ENCODE measurements around the gene AXL.
"Not testable (repeated sequence)": the region's sequence is repeated elsewhere in the genome, so short reads cannot be mapped to it uniquely, and the experiment has no call there.

The AXL gene

GRCh38 chr19:41218615-41219507 is at the start of gene AXL:
Gene AXL (plus strand): TSS chr19:41219223. CDS start chr19:41219393, 170 bp downstream.
- no peak for TF ChIP-seq CTCF (IDR thresholded peaks at IDR 0.05; ENCODE audit: low read depth, low read length)
- H3K4me3 ChIP-seq (replicated peaks in 1 of 2; ENCODE audit: low read depth in 2 of 2, low read length in 2 of 2): peak within 1 kb of the TSS; percentile 79 to 82
- DNase-seq (ENCODE audit: low read depth in 2 of 2): peak; percentile 70 to 90

GRCh38 chr19:41172297-41173164 is 46.5 kb upstream of the AXL start:
- TF ChIP-seq CTCF (IDR thresholded peaks at IDR 0.05; ENCODE audit: low read depth, low read length): no peak
- H3K4me3 ChIP-seq (replicated peaks in 1 of 2; ENCODE audit: low read depth in 2 of 2, low read length in 2 of 2): no peak overlapping the region
- DNase-seq (ENCODE audit: low read depth in 2 of 2): no peak

DNA sequence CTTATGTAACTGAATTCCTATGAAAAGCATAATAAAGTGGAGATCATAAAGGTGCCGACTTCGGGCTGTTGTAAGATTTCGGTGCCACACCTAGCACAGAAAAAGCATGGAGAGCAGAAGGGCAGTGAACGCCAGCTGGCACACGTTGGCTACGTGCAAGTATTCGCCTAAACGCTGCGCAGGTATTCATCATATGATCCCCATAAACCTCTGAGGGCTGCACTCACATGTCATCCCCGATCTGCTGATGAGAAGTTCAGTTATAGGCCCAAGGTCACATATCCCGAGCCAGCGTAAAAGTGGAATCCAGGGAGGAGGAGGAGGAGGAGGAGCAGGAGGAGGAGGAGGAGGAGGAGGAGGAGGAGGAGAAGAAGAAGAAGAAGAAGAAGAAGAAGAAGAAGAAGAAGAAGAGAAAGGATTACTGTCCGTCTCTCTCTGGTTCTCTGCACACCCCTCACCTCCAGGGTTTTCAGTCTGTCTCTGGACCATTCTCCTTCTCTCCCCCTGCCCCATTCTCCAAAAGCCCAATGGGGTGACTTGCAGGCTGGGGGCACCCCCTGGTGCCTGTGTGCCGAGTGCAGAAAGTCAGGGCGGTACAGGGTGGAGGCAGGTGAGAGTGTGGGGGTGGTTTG is 44.6 kb upstream of the AXL start:
- no peak overlapping the region for H3K4me3 ChIP-seq (replicated peaks in 1 of 2; ENCODE audit: low read depth in 2 of 2, low read length in 2 of 2)
- no peak for DNase-seq (ENCODE audit: low read depth in 2 of 2)
- no peak for TF ChIP-seq CTCF (IDR thresholded peaks at IDR 0.05; ENCODE audit: low read depth, low read length)

GRCh38 chr19:41175801-41176777 is 42.9 kb upstream of the AXL start:
- no peak overlapping the region for H3K4me3 ChIP-seq (replicated peaks in 1 of 2; ENCODE audit: low read depth in 2 of 2, low read length in 2 of 2)
- peak; percentile 65 to 68 for DNase-seq (ENCODE audit: low read depth in 2 of 2)

DNA sequence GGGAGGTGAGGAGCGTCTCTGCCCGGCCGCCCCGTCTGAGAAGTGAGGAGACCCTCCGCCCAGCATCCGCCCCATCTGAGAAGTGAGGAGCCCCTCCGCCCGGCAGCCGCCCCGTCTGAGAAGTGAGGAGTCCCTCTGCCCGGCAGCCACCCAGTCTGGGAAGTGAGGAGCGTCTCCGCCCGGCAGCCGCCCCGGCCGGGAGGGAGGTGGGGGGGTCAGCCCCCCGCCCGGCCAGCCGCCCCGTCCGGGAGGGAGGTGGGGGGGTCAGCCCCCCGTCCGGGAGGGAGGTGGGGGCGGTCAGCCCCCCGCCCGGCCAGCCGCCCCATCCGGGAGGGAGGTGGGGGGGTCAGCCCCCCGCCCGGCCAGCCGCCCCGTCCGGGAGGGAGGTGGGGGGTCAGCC is 38.9 kb upstream of the AXL start:
- not testable (repeated sequence) for H3K4me3 ChIP-seq (replicated peaks in 1 of 2; ENCODE audit: low read depth in 2 of 2, low read length in 2 of 2); DNase-seq (ENCODE audit: low read depth in 2 of 2)

More at GRCh38 chr19:41175801-41176777, 42.9 kb upstream of the AXL start:
- no peak for TF ChIP-seq CTCF (IDR thresholded peaks at IDR 0.05; ENCODE audit: low read depth, low read length)

GRCh38 chr19:41186971-41187883 is 31.8 kb upstream of the AXL start:
- no peak for DNase-seq (ENCODE audit: low read depth in 2 of 2)
- no peak for TF ChIP-seq CTCF (IDR thresholded peaks at IDR 0.05; ENCODE audit: low read depth, low read length)

More at GRCh38 chr19:41186971-41187883, 31.8 kb upstream of the AXL start:
- H3K4me3 ChIP-seq (replicated peaks in 1 of 2; ENCODE audit: low read depth in 2 of 2, low read length in 2 of 2): no peak overlapping the region

Data from cardiac fibroblast (primary cell).